Measurements from ENCODE around the gene PTAFR.

PTAFR gene

GRCh38 chr1:28113242-28113572 lies 63.3 kb downstream of the PTAFR start:
- no peak for DNase-seq (ENCODE audit: low spot score)
- no peak for TF ChIP-seq CTCF (IDR thresholded peaks at IDR 0.05; ENCODE audit: extremely low read depth, missing control alignments)

GRCh38 chr1:28112388-28113241 lies 63.9 kb downstream of the PTAFR start:
- TF ChIP-seq CTCF (IDR thresholded peaks at IDR 0.05; ENCODE audit: extremely low read depth, missing control alignments): no peak
- peak; percentile 28 for DNase-seq (ENCODE audit: low spot score)

- DNase-seq (ENCODE audit: low spot score): peak; percentile 32
- no peak for TF ChIP-seq CTCF (IDR thresholded peaks at IDR 0.05; ENCODE audit: extremely low read depth, missing control alignments)
Observed at GRCh38 chr1:28111157-28111556, 65.3 kb downstream of the PTAFR start.

GRCh38 chr1:28110555-28110954 lies 65.9 kb downstream of the PTAFR start:
- no peak for DNase-seq (ENCODE audit: low spot score)
- no peak for TF ChIP-seq CTCF (IDR thresholded peaks at IDR 0.05; ENCODE audit: extremely low read depth, missing control alignments)

GRCh38 chr1:28109639-28110038 lies 66.9 kb downstream of the PTAFR start:
- DNase-seq (ENCODE audit: low spot score): no peak
- TF ChIP-seq CTCF (IDR thresholded peaks at IDR 0.05; ENCODE audit: extremely low read depth, missing control alignments): no peak

GRCh38 chr1:28108001-28108400 lies 68.5 kb downstream of the PTAFR start:
- no peak for DNase-seq (ENCODE audit: low spot score)
- no peak for TF ChIP-seq CTCF (IDR thresholded peaks at IDR 0.05; ENCODE audit: extremely low read depth, missing control alignments)

- DNase-seq (ENCODE audit: low spot score): no peak
- no peak for TF ChIP-seq CTCF (IDR thresholded peaks at IDR 0.05; ENCODE audit: extremely low read depth, missing control alignments)
Observed at GRCh38 chr1:28104866-28105467, 71.5 kb downstream of the PTAFR start.
